NCI-H2171 (cell line): ENCODE measurements around the gene KLK13.

Experiments
- DNase-seq: peaks from one replicate; lab custom pipeline; 2025; lab: John Stamatoyannopoulos, UW

Gene KLK13

GRCh38 chr19:51091895-51092873 is 27.3 kb upstream of the KLK13 start:
- DNase-seq, result no peak

GRCh38 chr19:51091126-51091525 is 26.2 kb upstream of the KLK13 start:
- DNase-seq, result no peak

- DNase-seq, result no peak
These were observed 25.6 kb upstream of the KLK13 start for GRCh38 chr19:51090471-51090870.

DNA sequence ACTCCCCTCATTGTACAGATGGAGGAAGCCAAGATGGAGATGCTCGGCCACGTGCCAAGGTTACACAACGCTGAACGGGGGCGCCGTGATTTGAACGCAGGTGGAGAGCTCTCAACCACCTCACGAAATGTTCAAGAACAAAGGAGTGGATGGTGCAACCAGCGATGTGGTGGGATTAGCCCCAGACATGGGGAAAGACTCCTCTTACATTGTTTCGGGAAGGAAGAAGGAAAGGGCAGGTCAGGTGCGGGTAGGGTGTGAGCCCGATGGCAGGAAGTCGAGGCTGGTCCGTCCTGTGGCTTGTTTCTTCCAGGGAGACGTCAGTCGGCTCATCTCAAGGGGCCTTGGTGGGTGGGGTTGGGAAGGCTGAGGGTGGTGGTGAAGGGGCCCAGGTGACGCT is 24.9 kb upstream of the KLK13 start:
- no peak for DNase-seq

DNA sequence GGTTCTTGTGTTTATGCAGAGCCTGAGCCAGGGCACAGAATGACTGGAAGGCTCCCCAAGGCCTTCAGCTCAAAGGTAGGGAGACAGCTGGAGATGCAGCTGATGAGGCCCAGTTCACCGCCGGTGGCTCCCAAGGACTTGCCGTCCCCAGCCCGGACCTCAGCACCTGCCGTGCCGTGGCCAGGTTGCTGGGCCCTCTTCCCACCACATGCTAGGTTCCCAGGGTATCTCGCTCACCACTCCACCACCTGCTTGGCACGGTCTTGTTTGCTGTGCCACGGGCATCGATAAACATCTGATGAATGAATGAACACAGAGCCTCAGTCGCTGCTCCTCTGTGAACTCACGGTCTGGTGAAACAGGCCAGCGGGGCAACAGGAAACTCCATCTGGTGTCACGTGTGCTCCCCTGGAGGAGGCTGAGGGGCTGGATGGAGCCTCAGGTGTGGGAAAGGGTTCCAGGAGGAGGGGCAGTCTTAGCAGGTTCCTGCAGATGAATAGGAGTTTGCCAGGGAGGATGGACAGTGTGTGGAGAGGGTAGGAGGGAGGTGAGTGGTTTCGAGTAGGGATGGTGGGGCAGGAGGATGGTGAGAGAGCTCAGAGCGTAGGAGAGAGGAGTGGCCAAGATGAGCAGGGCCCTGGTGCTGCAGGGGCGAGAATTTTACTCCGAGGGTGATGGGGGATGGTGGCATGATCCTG is 21.4 kb upstream of the KLK13 start:
- DNase-seq, result no peak

DNA sequence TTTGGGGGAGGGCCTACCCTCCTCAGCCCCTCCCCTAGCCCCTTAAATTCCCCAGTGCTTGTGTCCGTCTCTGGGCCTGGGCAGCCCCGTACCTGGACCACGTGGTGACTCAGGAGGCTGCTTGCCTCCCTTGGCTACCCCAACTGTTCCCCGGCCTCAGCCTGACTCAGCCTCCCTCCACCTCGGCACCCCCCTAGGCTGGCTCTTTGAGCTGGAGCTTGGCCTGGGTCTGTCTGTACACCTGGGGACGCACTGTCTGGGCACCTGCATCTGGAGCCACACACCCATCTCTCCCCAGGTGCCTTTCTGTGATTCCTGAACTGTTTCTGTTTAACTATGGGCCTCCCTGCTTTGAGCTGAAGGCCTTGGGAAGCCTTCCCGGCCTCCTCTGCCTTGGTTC is 19.6 kb upstream of the KLK13 start:
- no peak for DNase-seq

- DNase-seq, result no peak
These were observed 18.9 kb upstream of the KLK13 start for GRCh38 chr19:51083783-51084182.

GRCh38 chr19:51083181-51083580 is 18.3 kb upstream of the KLK13 start:
- no peak for DNase-seq

DNA sequence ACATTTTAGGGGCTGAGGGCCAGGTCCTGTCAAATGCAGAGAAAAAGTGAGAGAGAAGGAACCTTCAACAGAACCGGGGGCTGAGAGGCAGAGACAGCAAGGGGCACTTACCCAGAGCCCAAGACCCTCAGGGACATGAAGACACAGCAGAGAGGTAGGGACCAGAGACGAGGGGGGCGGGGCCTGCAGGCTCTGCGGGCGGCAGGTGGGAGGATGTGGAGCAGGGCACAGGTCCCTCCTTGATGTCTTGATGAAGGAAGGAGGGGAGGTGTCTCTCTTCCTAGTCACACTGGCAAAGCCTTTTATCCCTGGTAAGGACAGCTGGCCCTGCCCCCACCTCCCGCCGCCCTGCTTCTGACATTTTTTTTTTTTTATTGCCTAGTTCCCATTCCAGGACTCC is 17.7 kb upstream of the KLK13 start, which contains the start of gene KLK14:
Gene KLK14 (minus strand): TSS at position 277 of the 400 bp plus-strand sequence. CDS start 273 bp downstream, at position 4.
- DNase-seq, result no peak

DNA sequence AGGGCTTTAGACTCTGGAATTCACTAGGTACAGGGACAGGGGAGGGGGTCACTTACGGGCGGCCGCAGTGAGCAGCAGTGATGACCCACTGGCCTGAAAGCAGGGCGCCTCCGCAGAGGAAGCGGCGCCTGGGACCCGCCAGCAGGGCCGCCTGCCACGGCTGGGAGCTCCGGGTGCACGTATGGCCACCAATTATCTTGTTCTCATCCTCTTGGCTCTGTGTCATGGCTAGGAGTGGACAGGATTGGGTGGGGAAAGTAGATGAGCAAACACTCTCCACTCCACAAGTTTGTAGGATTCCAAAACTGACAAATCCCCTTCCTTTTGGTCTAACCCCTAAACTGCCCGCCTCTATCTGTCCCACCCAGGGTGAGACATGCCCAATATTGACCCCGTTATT is 16.6 kb upstream of the KLK13 start:
- no peak for DNase-seq

GRCh38 chr19:51079481-51080110 is 14.7 kb upstream of the KLK13 start:
- no peak for DNase-seq

- no peak for DNase-seq
These were observed 13.8 kb upstream of the KLK13 start for GRCh38 chr19:51078731-51079130.

- DNase-seq, result no peak
These were observed 13.2 kb upstream of the KLK13 start for GRCh38 chr19:51078104-51078503.

GRCh38 chr19:51076631-51077213 is 11.8 kb upstream of the KLK13 start:
- no peak for DNase-seq

GRCh38 chr19:51075998-51076397 is 11.1 kb upstream of the KLK13 start:
- no peak for DNase-seq

GRCh38 chr19:51071095-51071405 is 6.2 kb upstream of the KLK13 start:
- no peak for DNase-seq

GRCh38 chr19:51070334-51071094 is 5.6 kb upstream of the KLK13 start:
- no peak for DNase-seq

- no peak for DNase-seq
These were observed 1.7 kb upstream of the KLK13 start for GRCh38 chr19:51066393-51067186.

GRCh38 chr19:51065221-51065960 is 499 bp upstream of the KLK13 start:
- DNase-seq, result no peak

DNA sequence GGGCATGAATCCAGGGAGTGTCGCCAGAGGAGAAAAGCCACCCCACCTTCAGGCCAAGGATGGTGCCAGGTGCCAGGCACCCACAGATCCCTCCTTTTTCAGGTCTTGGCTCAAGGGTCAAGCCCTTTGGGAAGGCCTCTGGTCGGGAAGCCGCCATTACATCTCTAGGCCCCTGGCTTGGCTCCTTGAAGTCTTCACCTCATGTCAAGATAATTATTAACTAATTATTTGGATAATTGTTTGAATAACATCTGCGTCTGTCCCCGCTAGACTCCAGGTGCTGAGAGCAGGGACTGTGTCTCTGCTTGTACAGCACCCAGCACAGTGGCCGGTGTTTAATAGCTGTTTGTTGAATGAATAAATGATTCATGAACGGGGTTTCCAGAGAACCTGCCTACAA is 1.2 kb downstream of the KLK13 start:
- no peak for DNase-seq
